Body of pancreas (tissue), 4 donors: ENCODE measurements around the gene TP53BP2.

Experiments
- CTCF ChIP-seq, 7 experiments: fragments of 450-650 bp in 4 of 7; fragments of 200-600 bp in 3 of 7; sonication (generic) in 3 of 7; IDR thresholded peaks; one replicate each; pipeline ENCODE4 v1.5.1; 2016 to 2019; ENCODE audit warnings: antibody characterized with exemption in 7 of 7
- POLR2A ChIP-seq, 3 donors: fragments of 450-650 bp; IDR thresholded peaks; one replicate each; pipeline ENCODE4 v1.6.1; 2016; ENCODE audit warnings: antibody characterized with exemption in 3 of 3, mild to moderate bottlenecking in 2 of 3

GRCh38 chr1:223771469-223771813 is 74.3 kb downstream of the TP53BP2 start:
- no peak for TF ChIP-seq CTCF (IDR thresholded peaks at IDR 0.05)
- TF ChIP-seq POLR2A (IDR thresholded peaks at IDR 0.05) = no peak
